ENCODE data around the gene PPM1F.
"Not testable (repeated sequence)": the region's sequence is repeated elsewhere in the genome, so short reads cannot be mapped to it uniquely, and the experiment has no call there.

PPM1F gene

DNA sequence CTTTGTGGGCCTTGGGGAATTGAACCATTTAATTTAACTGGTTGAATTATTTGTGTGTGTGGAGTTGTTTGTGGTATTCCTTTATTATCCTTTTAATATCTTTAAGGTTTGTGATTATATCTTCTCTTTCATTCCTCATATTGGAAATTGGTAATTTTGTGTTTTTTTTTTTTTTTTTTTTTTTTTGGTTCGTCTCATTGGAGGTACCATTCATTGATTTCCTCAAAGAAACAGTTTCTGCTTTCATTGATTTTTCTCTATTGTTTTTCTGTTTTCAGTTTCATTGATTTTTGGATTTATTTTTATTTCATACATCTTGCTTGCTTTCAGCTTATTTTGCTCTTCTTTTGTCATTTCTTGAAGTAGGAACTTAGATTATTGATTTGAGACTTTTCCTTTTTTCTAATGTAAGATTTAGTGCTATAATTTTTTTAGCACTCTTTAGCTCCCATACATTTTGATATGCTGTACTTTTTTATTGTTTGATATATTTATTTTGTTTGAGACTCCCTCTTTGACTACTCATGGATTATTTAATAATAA lies 54.2 kb downstream of the PPM1F start:
- TF ChIP-seq, protein P1, sequence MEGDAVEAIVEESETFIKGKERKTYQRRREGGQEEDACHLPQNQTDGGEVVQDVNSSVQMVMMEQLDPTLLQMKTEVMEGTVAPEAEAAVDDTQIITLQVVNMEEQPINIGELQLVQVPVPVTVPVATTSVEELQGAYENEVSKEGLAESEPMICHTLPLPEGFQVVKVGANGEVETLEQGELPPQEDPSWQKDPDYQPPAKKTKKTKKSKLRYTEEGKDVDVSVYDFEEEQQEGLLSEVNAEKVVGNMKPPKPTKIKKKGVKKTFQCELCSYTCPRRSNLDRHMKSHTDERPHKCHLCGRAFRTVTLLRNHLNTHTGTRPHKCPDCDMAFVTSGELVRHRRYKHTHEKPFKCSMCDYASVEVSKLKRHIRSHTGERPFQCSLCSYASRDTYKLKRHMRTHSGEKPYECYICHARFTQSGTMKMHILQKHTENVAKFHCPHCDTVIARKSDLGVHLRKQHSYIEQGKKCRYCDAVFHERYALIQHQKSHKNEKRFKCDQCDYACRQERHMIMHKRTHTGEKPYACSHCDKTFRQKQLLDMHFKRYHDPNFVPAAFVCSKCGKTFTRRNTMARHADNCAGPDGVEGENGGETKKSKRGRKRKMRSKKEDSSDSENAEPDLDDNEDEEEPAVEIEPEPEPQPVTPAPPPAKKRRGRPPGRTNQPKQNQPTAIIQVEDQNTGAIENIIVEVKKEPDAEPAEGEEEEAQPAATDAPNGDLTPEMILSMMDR (IDR thresholded peaks at IDR 0.05; ENCODE audit: extremely low read depth, insufficient read depth, missing control alignments), result no peak
- in situ Hi-C loops (cut with MboI; ENCODE audit: low pct_unique_long_range_greater_than_20kb, low sequenced_read_pairs, unreplicated experiment), result no loop called here
- DNase-seq (ENCODE audit: low spot score), result no peak

DNA sequence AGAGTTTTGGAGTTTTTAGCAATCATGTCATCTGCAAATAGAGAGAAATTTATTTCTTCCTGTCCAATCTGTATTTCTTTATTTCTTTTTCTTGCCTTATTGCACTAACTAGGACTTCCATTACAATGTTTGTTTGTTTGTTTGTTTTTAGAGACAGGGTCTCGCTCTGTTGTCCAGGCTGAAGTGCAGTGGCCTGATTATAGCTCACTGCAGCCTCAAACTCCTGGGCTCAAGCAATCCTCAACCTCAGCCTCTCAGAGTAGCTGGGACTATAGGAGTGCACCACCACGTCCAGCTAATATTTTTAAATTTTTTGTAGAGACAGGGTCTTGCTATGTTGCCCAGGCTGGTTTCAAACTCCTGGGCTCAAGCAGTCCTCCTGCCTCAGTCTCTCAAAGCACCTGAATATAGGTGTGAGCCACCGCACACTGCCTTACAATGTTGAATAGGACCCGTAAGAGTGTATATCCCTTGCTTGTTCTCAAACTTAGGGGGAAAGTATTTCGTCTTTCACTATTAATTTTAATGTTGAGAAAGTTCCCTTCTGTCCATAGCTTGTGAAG lies 55.6 kb downstream of the PPM1F start:
- no peak for DNase-seq (ENCODE audit: low spot score)

DNA sequence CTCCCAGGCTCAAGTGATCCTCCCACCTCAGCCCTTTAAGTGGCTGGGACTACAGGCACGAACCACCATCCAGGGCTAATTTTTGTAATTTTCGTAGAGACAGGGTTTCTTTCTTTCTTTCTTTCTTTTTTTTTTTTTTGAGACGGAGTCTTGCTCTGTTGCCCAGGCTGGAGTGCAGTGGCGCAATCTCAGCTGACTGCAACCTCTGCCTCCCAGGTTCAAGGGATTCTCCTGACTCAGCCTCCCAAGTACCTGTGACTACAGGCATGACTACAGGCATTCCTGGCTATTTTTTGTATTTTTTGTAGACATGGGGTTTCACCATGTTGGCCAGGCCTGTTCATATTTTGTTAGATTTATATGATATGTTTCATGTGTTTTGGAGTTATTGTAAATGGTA lies 56.4 kb downstream of the PPM1F start:
- DNase-seq (ENCODE audit: low spot score); in situ Hi-C loops (cut with MboI; ENCODE audit: low pct_unique_long_range_greater_than_20kb, low sequenced_read_pairs, unreplicated experiment): not testable (repeated sequence)

More for the DNA sequence above, 55.6 kb downstream of the PPM1F start:
- in situ Hi-C loops (cut with MboI; ENCODE audit: low pct_unique_long_range_greater_than_20kb, low sequenced_read_pairs, unreplicated experiment), result no loop called here
- TF ChIP-seq, protein P1 (IDR thresholded peaks at IDR 0.05; ENCODE audit: extremely low read depth, insufficient read depth, missing control alignments), result no peak

DNA sequence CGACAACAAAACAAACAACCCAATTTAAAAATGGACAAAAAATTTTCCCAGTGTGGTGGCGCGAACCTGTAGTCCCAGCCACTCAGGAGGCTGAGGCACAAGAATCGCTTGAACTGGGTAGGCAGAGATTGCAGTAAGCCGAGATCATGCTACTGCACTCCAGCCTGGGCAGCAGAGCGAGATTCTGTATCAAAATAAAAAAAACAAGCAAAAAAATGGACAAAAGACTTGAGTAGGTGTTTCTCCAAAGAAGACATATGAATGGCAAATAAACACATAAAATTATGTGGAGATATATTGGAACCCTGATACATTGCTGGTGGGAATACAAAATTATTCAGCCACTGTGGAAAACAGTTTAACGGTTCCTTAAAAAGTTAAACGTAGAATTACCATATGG lies 57.8 kb downstream of the PPM1F start:
- DNase-seq (ENCODE audit: low spot score), result no peak
- in situ Hi-C loops (cut with MboI; ENCODE audit: low pct_unique_long_range_greater_than_20kb, low sequenced_read_pairs, unreplicated experiment), result no loop called here
- TF ChIP-seq, protein P1 (IDR thresholded peaks at IDR 0.05; ENCODE audit: extremely low read depth, insufficient read depth, missing control alignments), result no peak

DNA sequence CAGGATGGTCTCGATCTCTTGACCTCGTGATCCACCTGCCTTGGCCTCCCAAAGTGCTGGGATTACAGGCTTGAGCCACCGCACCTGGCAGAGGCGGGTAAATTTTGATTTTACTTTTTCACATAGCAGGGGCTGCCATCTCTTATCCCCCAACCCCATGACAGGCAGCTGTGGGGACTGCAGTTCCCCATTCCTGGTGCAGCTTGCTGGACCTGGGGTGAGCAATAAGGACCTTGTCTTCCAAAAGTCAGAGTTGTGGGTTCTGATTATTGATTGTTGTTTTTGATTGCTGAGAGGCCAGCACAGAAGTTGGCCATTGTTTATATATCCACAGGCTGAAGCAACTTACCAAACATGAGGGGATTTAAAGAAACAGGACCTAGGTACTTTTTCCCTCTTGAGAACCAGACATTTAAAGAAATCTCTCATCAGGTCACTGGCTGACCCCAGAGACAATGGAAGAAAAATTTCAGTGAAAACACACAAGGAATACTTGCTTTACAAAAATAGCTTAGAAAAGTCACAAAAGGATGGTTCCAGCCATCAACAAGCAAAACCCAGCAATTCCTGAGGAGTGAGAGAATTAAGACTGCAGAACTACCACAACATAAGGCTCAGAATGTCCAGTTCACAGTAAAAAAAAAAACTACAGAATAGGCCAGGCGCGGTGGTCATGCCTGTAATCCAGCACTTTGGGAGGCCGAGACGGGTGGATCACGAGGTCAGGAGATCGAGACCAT lies 63.2 kb downstream of the PPM1F start:
- in situ Hi-C loops (cut with MboI; ENCODE audit: low pct_unique_long_range_greater_than_20kb, low sequenced_read_pairs, unreplicated experiment), result no loop called here
- TF ChIP-seq, protein P1 (IDR thresholded peaks at IDR 0.05; ENCODE audit: extremely low read depth, insufficient read depth, missing control alignments), result no peak
- no peak for DNase-seq (ENCODE audit: low spot score)

DNA sequence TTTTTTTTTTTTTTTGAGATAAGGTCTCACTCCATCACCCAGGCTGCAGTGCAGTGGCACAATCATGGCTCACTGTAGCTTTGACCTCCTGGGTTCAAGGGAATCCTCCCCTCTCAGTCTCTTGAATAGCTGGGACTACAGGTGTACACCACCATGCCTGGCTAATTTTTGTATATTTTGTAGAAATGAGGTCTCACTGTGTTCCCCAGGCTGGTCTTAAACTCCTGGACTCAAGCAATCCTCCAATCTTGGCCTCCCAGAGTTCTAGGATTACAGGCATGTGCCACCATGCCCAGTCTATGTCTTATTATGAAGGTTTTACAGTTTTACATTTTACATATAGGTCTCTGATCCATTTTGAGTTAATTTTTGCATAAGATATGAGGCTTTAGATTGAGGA lies 64.8 kb downstream of the PPM1F start:
- no peak for DNase-seq (ENCODE audit: low spot score)
- TF ChIP-seq, protein P1 (IDR thresholded peaks at IDR 0.05; ENCODE audit: extremely low read depth, insufficient read depth, missing control alignments), result no peak
- in situ Hi-C loops (cut with MboI; ENCODE audit: low pct_unique_long_range_greater_than_20kb, low sequenced_read_pairs, unreplicated experiment), result no loop called here

DNA sequence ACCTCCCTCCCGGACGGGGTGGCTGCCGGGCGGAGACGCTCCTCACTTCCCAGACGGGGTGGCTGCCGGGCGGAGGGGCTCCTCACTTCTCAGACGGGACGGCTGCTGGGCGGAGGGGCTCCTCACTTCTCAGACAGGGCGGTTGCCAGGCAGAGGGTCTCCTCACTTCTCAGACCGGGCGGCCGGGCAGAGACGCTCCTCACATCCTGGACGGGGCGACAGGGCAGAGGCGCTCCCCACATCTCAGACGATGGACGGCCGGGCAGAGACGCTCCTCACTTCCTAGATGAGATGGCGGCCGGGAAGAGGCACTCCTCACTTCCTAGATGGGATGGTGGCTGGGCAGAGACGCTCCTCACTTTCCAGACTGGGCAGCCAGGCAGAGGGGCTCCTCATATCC lies 68.7 kb downstream of the PPM1F start:
- in situ Hi-C loops (cut with MboI; ENCODE audit: low pct_unique_long_range_greater_than_20kb, low sequenced_read_pairs, unreplicated experiment); DNase-seq (ENCODE audit: low spot score): not testable (repeated sequence)

DNA sequence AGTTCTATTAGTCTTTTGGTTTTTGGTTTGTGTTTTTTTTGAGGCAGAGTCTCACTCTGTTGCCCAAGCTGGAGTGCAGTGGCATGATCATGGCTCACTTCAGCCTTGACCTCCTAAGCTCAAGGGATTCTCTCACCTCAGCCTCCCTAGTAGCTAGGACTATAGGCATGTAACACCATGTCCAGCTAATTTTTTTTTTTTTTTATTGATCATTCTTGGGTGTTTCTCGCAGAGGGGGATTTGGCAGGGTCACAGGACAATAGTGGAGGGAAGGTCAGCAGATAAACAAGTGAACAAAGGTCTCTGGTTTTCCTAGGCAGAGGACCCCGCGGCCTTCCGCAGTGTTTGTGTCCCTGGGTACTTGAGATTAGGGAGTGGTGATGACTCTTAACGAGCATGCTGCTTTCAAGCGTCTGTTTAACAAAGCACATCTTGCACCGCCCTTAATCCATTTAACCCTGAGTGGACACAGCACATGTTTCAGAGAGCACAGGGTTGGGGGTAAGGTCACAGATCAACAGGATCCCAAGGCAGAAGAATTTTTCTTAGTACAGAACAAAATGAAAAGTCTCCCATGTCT lies 69.8 kb downstream of the PPM1F start:
- in situ Hi-C loops (cut with MboI; ENCODE audit: low pct_unique_long_range_greater_than_20kb, low sequenced_read_pairs, unreplicated experiment), result not testable (repeated sequence)

More for the DNA sequence above, 69.8 kb downstream of the PPM1F start:
- DNase-seq (ENCODE audit: low spot score), result not testable (repeated sequence)
